Activated CD4-positive, alpha-beta T cell treated with anti-CD3 and anti-CD28 coated beads for 36 hours (primary cell): ENCODE measurements around the gene CAMK2B. TPM values are rescaled to one million over a fixed set of nuclear protein-coding genes. Genes with fewer than 3 reads are reported as not detected.
"Not testable (repeated sequence)": the region's sequence is repeated elsewhere in the genome, so short reads cannot be mapped to it uniquely, and the experiment has no call there.

ENCODE experiments used
- ATAC-seq: fragments of 200-7000 bp; cut with Tn5 transposase; one replicate; pipeline ENCODE4 v1.10.0; 2021; ENCODE audit warnings: mild to moderate bottlenecking, moderate library complexity
- CTCF ChIA-PET: fragments of 350-600 bp; sonication (Branson Sonifier 250); formaldehyde crosslinking; loops from one replicate; lab custom pipeline; 2021; ENCODE audit warnings: antibody characterized with exemption; lab: Charles Lee
- POLR2A ChIA-PET: fragments of 350-600 bp; sonication (Branson Sonifier 250); formaldehyde crosslinking; loops from one replicate; lab custom pipeline; 2021; ENCODE audit warnings: antibody characterized with exemption, inconsistent platforms; lab: Charles Lee
- DNase-seq: peaks from one replicate; pipeline ENCODE4 v3.0.0-alpha.2; 2020
- H3K27ac Mint-ChIP-seq: one replicate; pipeline ENCODE4 v1.8.0; 2021; ENCODE audit warnings: mixed read lengths
- H3K27me3 Mint-ChIP-seq: one replicate; pipeline ENCODE4 v1.8.0; 2021; ENCODE audit warnings: mixed read lengths
- H3K36me3 Mint-ChIP-seq: one replicate; pipeline ENCODE4 v1.8.0; 2021; ENCODE audit warnings: low read depth, mixed read lengths
- H3K4me1 Mint-ChIP-seq: one replicate; pipeline ENCODE4 v1.8.0; 2021; ENCODE audit warnings: mixed read lengths
- H3K4me3 Mint-ChIP-seq: one replicate; pipeline ENCODE4 v1.8.0; 2021; ENCODE audit warnings: mild to moderate bottlenecking, moderate library complexity, mixed read lengths
- H3K9me3 Mint-ChIP-seq: one replicate; pipeline ENCODE4 v1.8.0; 2021; ENCODE audit warnings: low read depth, mixed read lengths
- intact Hi-C, 2 experiments: fragments of 100-400 bp; cut with DNase I in 1 of 2; cut with micrococcal nuclease in 1 of 2; formaldehyde crosslinking; loops; one replicate each; pipeline versions ENCODE4 v1.14.2 to v1.15.1; 2022 to 2024; cut with DNase I, micrococcal nuclease
- total RNA-seq, 2 experiments: library from RNA; stranded (reverse); gene quantifications; one replicate each; pipeline ENCODE4 v1.2.3, GENCODE V29; 2021

CAMK2B gene
- total RNA-seq, 2 experiments from 2014 or later, result 1.1 to 1.8 TPM

DNA sequence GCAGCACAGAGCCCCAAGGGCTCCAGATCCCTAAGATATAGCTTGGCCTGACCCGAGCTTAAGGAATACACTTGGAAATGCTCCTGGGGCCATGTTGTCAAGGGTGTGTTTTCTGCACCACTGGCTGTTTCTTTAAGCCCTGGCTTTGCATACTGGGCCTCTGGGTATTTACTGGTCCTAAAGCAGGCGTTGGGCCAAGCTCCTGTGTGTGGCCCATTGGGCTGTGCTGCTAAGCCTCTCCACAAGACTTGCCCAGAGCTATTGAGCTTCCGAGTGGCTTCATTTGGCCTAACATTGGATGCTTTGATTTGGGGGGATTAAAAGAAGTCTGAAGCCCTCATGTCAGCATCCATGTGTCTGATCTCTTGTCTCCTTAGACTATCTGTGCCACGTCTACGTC, 119.4 kb downstream of the CAMK2B start:
- ChIA-PET CTCF (interaction anchor here (0.8 to 1.3 kb wide), 2 partner anchors 12 to 35 kb away, joined by 3 read pairs; no protein-coding TSS in a partner anchor), POLR2A (no interaction called here)
- intact Hi-C loops, result no loop called here
- H3K27me3 Mint-ChIP-seq, result no peaks in the 10 kb centered on the region
- no peaks in the 10 kb centered on the region for H3K9me3 Mint-ChIP-seq
- DNase-seq (no peak), ATAC-seq (no peak)
- H3K27ac Mint-ChIP-seq, result no peak overlapping the region
- H3K4me1 Mint-ChIP-seq, result peaks cover 25% of the 10 kb centered on the region
- no peak overlapping the region for H3K4me3 Mint-ChIP-seq
- H3K36me3 Mint-ChIP-seq, result peaks cover 30% of the 10 kb centered on the region

DNA sequence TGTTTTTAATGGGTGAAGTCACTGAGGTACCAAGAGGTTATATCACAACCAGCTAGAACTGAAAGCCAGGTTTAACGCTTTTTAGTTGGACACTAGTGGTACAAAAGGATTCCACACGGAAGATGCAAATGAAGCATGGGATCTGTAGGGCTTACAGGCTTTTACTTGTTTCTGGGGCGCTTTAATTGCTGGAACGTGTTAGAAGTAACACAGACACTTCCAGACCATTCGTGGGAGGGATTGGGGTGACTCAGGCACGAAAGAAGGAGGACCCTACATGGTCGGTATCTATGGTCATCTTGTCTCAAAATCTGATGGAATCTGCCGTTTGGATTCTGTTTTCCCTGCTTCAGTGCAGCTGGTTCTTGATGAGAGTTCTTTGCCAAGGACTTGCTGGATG, 123.6 kb downstream of the CAMK2B start:
- Mint-ChIP-seq H3K4me3 (peak overlapping the region; percentile 80), H3K27ac (no peak overlapping the region), H3K36me3 (peaks cover 16% of the 10 kb centered on the region), H3K4me1 (peaks cover 25% of the 10 kb centered on the region), H3K9me3 (no peaks in the 10 kb centered on the region), H3K27me3 (peaks cover 6% of the 10 kb centered on the region)
- no peak for ATAC-seq
- ChIA-PET CTCF (interaction anchor here (0.6 to 1.0 kb wide), 3 partner anchors 13 to 363 kb away, joined by 3 read pairs; no protein-coding TSS in a partner anchor), POLR2A (interaction anchor here (0.7 kb wide), 1 partner anchor 157 kb away, joined by 4 read pairs; the partner anchor contains the start of gene DBNL)
- intact Hi-C loops, result loop anchor here in 1 of 2 experiments (2.0 kb wide), 1 partner anchor 547 kb away; the partner anchor contains the start of gene ZMIZ2
- DNase-seq, result no peak

DNA sequence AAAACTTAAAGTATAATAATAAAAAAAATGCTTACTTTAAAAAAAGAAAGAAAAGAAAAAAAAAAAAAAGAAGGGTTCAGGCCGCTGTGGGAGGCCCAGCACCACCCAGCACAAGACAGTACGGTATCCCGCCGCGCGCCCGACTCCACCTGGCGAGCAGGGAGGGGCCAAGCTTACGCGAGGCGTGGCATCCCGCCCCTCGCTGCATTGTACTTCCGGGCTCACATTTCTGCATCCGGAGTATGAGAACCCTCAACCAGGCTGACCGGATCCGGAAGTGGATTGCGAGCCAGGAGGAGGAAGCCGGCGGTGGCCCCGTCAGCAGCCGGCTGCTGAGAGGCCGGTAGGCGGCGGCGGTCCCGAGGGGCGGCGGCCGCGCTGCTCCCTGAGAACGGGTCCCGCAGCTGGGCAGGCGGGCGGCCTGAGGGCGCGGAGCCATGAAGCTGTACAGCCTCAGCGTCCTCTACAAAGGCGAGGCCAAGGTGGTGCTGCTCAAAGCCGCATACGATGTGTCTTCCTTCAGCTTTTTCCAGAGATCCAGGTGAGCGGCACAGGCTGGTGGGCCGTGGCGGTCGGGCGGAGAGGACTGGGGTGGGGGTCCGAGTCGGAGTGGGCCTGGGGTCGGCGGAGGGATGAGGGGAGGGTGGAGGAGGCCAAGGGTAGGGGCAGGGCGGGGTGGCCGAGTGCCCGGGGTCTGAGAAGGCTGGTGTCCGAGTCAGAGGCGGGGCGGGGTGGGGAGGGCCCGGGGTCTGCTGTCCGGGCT, 124.5 kb downstream of the CAMK2B start, which contains the start of gene YKT6:
Gene YKT6, plus strand, starts transcription at position 280 of the 763 bp plus-strand sequence. Its CDS starts 158 bp downstream, at position 438.
- H3K4me1 Mint-ChIP-seq, result peaks cover 26% of the 10 kb centered on the region
- intact Hi-C loops, result loop anchor here (1.0 to 2.0 kb wide), 9 partner anchors 55 to 548 kb away; partner anchors contain the start of genes POLD2 (in 2 of the 2), DBNL (in 1 of the 2), NUDCD3 (in 1 of the 2) and POLM (in 1 of the 2)
- H3K9me3 Mint-ChIP-seq, result no peaks in the 10 kb centered on the region
- ChIA-PET POLR2A (no interaction called here), CTCF (interaction anchor here (0.6 to 1.1 kb wide), 9 partner anchors 116 to 921 kb away, joined by 3 to 4 read pairs (median 3); partner anchors contain the start of gene DDX56)
- H3K27ac Mint-ChIP-seq, result peak within 1 kb of the TSS; percentile 75
- ATAC-seq, result peak; percentile 99
- DNase-seq, result peak; percentile 97
- H3K27me3 Mint-ChIP-seq, result peaks cover 6% of the 10 kb centered on the region
- peak within 1 kb of the TSS; percentile 80 for H3K4me3 Mint-ChIP-seq
- peaks cover 12% of the 10 kb centered on the region for H3K36me3 Mint-ChIP-seq

DNA sequence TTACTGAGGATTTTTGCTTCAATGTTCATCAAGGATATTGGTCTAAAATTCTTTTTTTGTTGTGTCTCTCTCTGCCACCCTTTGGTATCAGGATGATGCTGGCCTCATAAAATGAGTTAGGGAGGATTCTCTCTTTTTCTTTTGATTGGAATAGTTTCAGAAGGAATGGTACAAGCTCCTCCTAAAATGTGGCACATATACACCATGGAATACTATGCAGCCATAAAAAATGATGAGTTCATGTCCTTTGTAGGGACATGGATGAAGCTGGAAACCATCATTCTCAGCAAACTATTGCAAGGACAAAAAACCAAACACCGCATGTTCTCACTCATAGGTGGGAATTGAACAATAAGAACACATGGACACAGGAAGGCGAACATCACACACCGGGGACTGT, 125.2 kb downstream of the CAMK2B start:
- H3K27me3 Mint-ChIP-seq, DNase-seq, H3K27ac Mint-ChIP-seq, H3K36me3 Mint-ChIP-seq, POLR2A ChIA-PET, ATAC-seq, H3K9me3 Mint-ChIP-seq: not testable (repeated sequence)
- peak overlapping the region; percentile 67 for H3K4me3 Mint-ChIP-seq
- intact Hi-C loops, result loop anchor here (1.0 to 2.0 kb wide), 9 partner anchors 54 to 549 kb away; partner anchors contain the start of genes POLD2 (in 2 of the 2), DBNL (in 1 of the 2), NUDCD3 (in 1 of the 2) and POLM (in 1 of the 2)
- CTCF ChIA-PET, result interaction anchor here (0.7 to 1.1 kb wide), 4 partner anchors 120 to 921 kb away, joined by 3 to 4 read pairs (median 3); partner anchors contain the start of gene DDX56
- peaks cover 24% of the 10 kb centered on the region for H3K4me1 Mint-ChIP-seq

DNA sequence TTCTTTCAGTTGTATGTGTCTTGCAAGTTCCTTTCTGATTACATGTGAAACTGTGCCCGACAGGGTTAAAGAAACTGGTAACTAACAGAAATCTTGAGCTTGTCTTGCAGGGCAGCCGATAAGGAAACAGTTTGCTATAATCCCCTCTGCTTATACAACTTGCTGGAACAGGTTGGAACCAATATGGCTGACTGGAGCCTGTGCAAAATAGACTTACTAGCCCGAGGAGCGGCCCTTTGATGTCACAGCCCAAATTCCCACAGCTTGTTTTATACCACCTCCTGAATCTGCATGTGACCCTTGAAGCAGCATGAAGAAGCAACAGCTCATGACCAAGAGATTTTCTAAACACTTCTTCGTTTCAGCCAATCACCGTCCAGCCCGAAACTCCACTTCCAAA, 127.9 kb downstream of the CAMK2B start:
- Mint-ChIP-seq H3K4me3 (no peak overlapping the region), H3K36me3 (peaks cover under 1% of the 10 kb centered on the region), H3K27me3 (peaks cover 6% of the 10 kb centered on the region), H3K9me3 (no peaks in the 10 kb centered on the region), H3K27ac (no peak overlapping the region), H3K4me1 (peaks cover 19% of the 10 kb centered on the region)
- intact Hi-C loops, result no loop called here
- no peak for DNase-seq
- ATAC-seq, result no peak
- POLR2A ChIA-PET, result no interaction called here
- CTCF ChIA-PET, result interaction anchor here (0.6 to 1.0 kb wide), 3 partner anchors 17 to 310 kb away, joined by 3 to 4 read pairs (median 3); no protein-coding TSS in a partner anchor

DNA sequence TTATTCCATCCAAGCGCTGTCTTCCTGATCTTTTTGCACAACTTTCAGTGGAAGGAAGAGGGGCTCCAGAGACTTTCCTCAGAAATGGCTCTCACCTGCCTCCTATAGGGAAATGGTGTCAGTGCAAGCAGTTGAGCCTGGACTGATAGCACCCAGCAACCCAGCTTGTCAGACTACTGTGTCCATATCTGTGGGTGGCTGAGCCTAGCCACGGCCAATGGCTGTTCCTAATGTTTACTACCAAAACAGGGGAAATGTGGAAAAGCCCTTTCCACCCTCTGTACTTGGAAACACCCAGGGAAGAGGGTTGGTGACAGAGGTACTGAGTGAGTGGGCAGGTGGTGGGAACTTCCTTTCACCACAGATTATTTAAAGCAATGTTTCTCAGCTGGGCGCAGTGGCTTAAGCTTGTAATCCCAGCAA, 128.9 kb downstream of the CAMK2B start:
- peak; percentile 54 for DNase-seq
- POLR2A ChIA-PET, result no interaction called here
- intact Hi-C loops, result loop anchor here in 1 of 2 experiments (1.0 kb wide), 1 partner anchor 115 kb away; no protein-coding TSS in a partner anchor

DNA sequence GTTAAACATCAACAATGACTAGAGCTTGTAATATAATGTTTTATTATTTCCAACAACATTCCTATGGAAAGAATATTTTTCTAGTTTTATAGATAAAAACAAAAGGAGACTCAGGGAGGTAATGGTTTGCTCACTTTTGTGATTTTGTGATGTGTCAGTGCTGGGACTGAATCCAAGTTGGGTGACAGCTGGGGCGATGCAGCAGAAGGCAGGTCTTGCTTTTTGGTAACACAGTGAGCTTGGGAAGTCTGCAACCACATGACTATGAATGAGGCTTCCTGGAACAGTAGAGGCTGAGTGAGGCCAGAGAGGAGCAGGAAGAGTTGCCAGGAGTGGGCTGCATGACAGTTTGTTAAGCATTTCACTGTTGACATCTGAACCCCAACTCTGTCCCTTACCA, 129.5 kb downstream of the CAMK2B start:
- ATAC-seq (no peak), DNase-seq (no peak)
- Mint-ChIP-seq H3K9me3 (no peaks in the 10 kb centered on the region), H3K4me1 (peaks cover 8% of the 10 kb centered on the region), H3K27ac (no peak overlapping the region), H3K4me3 (no peak overlapping the region), H3K27me3 (peaks cover 6% of the 10 kb centered on the region), H3K36me3 (no peaks in the 10 kb centered on the region)
- ChIA-PET CTCF (interaction anchor here (0.6 to 1.7 kb wide), 6 partner anchors 46 to 119 kb away, joined by 3 to 5 read pairs (median 3); no protein-coding TSS in a partner anchor), POLR2A (no interaction called here)
- intact Hi-C loops, result loop anchor here (1.0 to 2.0 kb wide), 2 partner anchors 113 to 115 kb away; partner anchors contain the start of gene POLM (in 1 of the 2)

More for the DNA sequence above, 128.9 kb downstream of the CAMK2B start:
- Mint-ChIP-seq H3K36me3 (no peaks in the 10 kb centered on the region), H3K4me3 (no peak overlapping the region), H3K27ac (no peak overlapping the region), H3K9me3 (no peaks in the 10 kb centered on the region), H3K4me1 (peaks cover 9% of the 10 kb centered on the region), H3K27me3 (peaks cover 6% of the 10 kb centered on the region)
- no peak for ATAC-seq
- CTCF ChIA-PET, result interaction anchor here (0.6 to 1.7 kb wide), 7 partner anchors 47 to 339 kb away, joined by 3 to 5 read pairs (median 4); no protein-coding TSS in a partner anchor

DNA sequence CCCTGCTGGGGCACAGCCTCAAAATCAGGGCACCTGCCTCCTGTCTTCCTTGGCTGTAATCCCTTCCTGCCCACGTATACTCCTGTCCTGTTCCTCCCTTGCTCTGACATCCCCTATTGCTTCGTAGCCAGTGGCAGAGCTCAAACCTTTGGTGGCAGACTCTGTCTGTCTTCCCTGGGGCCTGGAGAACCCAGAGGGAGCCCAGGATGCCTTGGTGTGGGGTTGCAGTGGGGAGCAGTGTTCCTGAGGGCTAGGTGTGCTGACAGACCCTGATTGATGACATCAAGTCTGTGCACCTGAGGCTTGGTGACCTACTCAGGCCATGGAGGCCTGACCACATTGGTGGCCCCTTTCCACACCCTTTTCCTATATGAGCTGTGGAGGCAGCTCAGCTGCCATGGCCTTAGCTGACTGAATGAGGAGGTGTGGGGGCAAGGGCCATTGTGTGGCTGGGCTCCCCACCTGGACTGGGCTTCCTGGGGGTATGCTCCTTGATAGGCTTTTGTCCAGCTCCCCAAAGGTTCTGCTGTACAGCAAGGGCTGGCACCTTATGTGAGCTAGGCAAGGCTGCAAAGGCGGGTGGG, 130.7 kb downstream of the CAMK2B start:
- ATAC-seq (no peak), DNase-seq (no peak)
- no peaks in the 10 kb centered on the region for H3K36me3 Mint-ChIP-seq
- H3K4me3 Mint-ChIP-seq, result no peak overlapping the region
- ChIA-PET CTCF (interaction anchor here (0.6 to 1.1 kb wide), 4 partner anchors 11 to 175 kb away, joined by 3 to 4 read pairs (median 3); no protein-coding TSS in a partner anchor), POLR2A (no interaction called here)
- peaks cover 6% of the 10 kb centered on the region for H3K27me3 Mint-ChIP-seq
- H3K4me1 Mint-ChIP-seq, result peaks cover 8% of the 10 kb centered on the region
- intact Hi-C loops, result loop anchor here in 1 of 2 experiments (2.0 kb wide), 1 partner anchor 112 kb away; the partner anchor contains the start of gene POLM
- no peaks in the 10 kb centered on the region for H3K9me3 Mint-ChIP-seq
- H3K27ac Mint-ChIP-seq, result no peak overlapping the region

DNA sequence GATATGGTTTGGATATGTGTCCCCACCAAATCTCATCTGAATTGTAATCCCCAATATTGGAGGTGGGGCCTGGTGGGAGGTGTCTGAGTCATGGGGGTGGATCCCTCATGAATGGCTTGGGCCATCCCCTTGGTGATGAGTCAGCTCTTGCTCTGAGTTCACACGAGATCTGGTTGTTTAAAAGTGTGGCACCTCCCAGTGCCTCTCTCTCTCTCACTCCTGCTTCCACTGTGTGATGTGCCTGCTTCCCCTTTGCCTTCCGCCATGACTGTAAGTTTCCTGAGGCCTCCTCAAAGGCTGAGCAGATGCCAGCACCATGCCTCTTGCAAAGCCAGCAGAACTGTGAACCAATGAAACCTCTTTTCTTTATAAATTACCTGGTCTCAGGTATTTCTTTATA, 131.3 kb downstream of the CAMK2B start:
- ChIA-PET CTCF (interaction anchor here (0.6 to 0.8 kb wide), 4 partner anchors 11 to 175 kb away, joined by 3 to 4 read pairs (median 3); no protein-coding TSS in a partner anchor), POLR2A (no interaction called here)
- DNase-seq (peak; percentile 75), ATAC-seq (peak; percentile 91)
- Mint-ChIP-seq H3K36me3 (no peaks in the 10 kb centered on the region), H3K9me3 (no peaks in the 10 kb centered on the region), H3K27me3 (peaks cover 6% of the 10 kb centered on the region), H3K4me1 (peaks cover 8% of the 10 kb centered on the region), H3K27ac (no peak overlapping the region), H3K4me3 (no peak overlapping the region)
- intact Hi-C loops, result loop anchor here in 1 of 2 experiments (2.0 kb wide), 1 partner anchor 111 kb away; the partner anchor contains the start of gene POLM

DNA sequence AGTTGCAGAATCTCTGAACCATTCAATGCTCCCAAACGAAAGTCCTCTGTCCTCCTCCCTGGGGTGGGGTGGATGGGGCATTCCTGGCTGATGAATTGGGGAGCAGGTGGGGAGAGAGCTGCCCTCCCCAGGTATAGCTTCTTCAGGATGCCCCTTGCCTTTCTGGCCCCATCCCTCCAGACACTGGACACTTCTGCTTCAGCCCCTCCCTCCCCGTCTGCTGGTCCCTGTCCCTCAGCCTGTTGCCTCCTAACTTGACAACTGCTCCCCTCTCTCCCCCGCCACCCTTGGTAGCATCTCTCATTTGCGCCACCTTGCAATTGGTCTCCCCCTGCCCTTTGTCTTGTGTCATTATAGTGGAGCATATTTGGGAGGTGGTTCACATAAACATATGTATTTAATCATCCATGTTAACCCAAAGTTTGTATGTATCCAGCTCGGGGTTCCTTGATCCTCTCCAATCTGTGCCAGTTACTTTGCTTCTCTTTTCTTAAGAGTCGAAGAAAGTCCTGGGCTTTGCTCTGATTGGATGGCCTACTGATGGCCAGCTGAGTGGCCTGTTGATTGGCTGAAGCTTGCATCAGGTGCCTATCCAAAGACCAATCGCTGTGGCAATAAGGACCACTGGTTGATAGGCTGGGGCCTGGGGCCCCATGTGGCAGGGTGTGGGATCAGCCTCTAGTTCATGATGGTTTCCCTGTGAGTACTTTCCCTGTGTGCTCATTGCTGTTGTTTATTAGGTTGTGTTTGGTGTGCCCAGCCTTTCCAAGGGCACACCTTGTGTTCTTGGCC, 132.2 kb downstream of the CAMK2B start:
- H3K27ac Mint-ChIP-seq, result no peak overlapping the region
- no peaks in the 10 kb centered on the region for H3K9me3 Mint-ChIP-seq
- H3K27me3 Mint-ChIP-seq, result peaks cover 6% of the 10 kb centered on the region
- intact Hi-C loops, result no loop called here
- no peak overlapping the region for H3K4me3 Mint-ChIP-seq
- POLR2A ChIA-PET, result no interaction called here
- DNase-seq (no peak), ATAC-seq (peak; percentile 31)
- no peaks in the 10 kb centered on the region for H3K36me3 Mint-ChIP-seq
- CTCF ChIA-PET, result interaction anchor here (0.6 kb wide), 1 partner anchor 88 kb away, joined by 3 read pairs; no protein-coding TSS in a partner anchor
- H3K4me1 Mint-ChIP-seq, result peaks cover 8% of the 10 kb centered on the region
